Left colon (tissue), 2 donors: ENCODE results near the gene STK32A. TPM values are rescaled to one million over a fixed set of nuclear protein-coding genes. Genes with fewer than 3 reads are reported as not detected.

ENCODE experiments used
- ATAC-seq: fragments of 200-7000 bp; cut with Tn5 transposase; one replicate; pipeline ENCODE4 v1.9.1; 2020; ENCODE audit warnings: mild to moderate bottlenecking, moderate library complexity
- DNase-seq, 2 donors: peaks; one replicate each; pipeline ENCODE4 v3.0.0-alpha.2; 2020
- intact Hi-C, 2 donors: fragments of 100-400 bp; cut with DNase I in 1 of 2; cut with micrococcal nuclease in 1 of 2; formaldehyde crosslinking; loops; one replicate each; pipeline versions ENCODE4 v1.11.2 to v1.14.0; 2022; cut with DNase I, micrococcal nuclease
- total RNA-seq, 2 donors: library from RNA; stranded (reverse); fragmentation: NEBNext Ultra II Directional; extraction: Animal tissue kit (Norgen Biotek cat#: 25700); gene quantifications; one replicate each; pipeline ENCODE4 v1.2.1, GENCODE V29; 2021
- donor health status: DM: no; HTN: no; CAD: no.
- donor health status: DM: yes; HTN: yes; CAD: no.

Gene STK32A
- total RNA-seq, 2 donors from 2014 or later = 0.06 to 0.64 TPM

- intact Hi-C loops = no loop called here
- ATAC-seq = no peak
- no peak for DNase-seq
Observed at GRCh38 chr5:147404706-147405105, 169.9 kb downstream of the STK32A start.

DNA sequence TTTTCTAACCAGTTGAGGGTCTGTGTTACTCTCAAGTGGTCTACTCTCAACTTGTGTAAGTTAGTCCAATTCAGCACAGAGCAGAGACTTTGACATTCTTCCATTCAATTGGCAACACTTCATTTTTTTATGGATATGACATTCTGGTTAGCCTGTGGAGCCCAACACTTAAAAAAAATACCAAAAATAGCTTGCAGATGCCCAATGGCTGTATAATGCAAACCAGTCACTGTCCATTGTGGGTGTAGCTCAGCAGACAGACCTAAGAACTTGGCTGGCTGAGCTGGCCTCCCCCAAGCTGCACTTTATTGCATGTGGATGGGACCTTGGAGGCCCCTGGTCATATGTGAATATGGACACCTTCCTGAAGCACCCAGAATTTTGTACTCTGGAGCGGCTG is 171.8 kb downstream of the STK32A start:
- intact Hi-C loops = no loop called here
- no peak for DNase-seq
- no peak for ATAC-seq

DNA sequence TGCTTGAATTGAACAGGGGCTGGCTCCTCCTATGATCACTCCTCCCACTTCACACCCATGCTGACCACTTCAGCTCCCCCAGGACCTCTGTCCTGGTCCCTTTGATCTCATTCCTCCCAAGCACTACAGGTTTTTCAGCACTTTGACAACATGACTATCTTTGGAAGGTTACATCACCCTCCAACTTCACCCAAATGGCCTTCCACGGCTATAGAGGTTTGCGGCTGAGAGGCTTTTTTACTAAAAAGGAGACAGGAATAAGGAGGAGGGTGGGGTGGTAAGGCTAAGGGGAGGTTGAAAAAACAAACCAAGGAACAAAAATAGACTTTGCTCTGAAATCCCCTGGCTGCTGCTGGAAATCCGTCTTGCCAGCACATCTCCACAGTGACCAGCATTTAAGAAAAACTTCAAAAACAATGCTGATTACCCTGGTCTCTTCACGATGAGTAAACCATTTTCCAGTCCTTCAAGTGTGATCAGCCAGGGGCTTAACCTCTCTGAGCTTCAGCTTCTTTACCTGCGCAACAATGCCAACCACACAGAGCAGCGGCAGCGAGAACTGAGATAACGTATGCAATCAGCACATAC is 172.4 kb downstream of the STK32A start:
- intact Hi-C loops = no loop called here
- no peak for DNase-seq
- no peak for ATAC-seq

GRCh38 chr5:147408980-147409379 is 174.2 kb downstream of the STK32A start:
- ATAC-seq = no peak
- intact Hi-C loops = no loop called here

DNA sequence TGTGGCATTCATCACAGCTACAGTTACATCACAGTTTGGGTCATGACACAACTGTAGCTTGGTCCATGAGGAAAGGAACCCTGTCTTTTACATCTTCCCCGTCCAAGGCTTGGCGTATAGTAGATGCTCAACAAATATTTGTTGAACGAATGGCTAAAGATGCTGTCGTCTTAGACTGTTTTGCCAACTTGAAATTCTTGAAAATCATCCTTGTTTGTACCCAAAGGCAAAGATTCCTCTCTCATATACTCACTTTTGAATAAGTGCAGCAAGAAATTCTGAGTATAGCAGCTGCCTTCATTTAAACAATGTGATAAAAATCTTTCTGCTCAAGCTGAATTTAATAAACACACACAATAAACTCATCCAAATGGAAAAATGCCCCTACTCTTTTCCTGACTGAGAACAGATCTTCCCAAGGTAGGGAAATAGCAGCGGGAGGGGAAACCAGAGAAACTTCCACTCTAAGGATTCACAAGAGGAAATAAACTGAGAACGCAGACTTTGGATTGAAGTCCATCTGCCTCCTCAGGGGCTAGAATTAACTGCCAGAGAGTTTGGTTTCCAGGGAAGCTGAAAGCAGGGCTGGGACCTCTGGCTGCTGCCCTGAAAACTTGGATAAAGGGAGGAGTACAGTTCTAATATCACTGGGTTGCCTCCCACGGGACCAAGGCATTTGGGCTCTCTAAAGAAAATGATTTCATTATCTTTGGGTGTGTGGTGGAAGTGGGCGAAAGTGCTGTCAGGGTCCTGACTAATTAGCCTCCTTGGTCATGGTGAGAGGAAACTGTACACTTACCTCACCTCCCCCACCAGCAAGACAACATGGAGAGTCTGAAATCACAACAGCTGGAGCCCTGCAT is 175.9 kb downstream of the STK32A start:
- no peak for ATAC-seq
- no peak for DNase-seq
- intact Hi-C loops = no loop called here

More at GRCh38 chr5:147408980-147409379, 174.2 kb downstream of the STK32A start:
- no peak for DNase-seq

- intact Hi-C loops = no loop called here
- no peak for ATAC-seq
- no peak for DNase-seq
Observed at GRCh38 chr5:147411359-147412319, 176.8 kb downstream of the STK32A start.

- DNase-seq (no peak), ATAC-seq (no peak)
- intact Hi-C loops = no loop called here
Observed at GRCh38 chr5:147412561-147412960, 177.7 kb downstream of the STK32A start.

GRCh38 chr5:147413266-147413665 is 178.4 kb downstream of the STK32A start:
- intact Hi-C loops = no loop called here
- no peak for ATAC-seq

DNA sequence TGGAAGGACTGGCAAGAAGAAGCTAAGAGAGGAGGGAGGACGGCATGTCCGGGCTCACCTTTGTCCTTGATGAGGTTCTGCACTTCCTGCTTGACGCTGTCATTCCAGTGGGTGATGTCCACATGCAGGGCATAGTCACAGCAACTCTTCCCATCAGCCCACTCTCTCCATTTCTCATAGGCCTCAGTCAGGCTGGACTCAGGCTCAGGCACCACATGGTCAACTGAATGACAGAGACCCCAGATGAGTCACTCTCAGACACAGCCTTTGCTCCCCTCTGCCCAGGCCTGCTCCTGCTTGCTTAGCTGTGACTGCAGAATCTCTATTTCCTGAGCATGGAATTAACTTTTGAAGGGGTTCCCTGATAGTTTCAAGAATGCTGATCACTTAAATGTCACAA is 180.8 kb downstream of the STK32A start:
- ATAC-seq (peak; percentile 33), DNase-seq (no peak)
- intact Hi-C loops = no loop called here

More at GRCh38 chr5:147413266-147413665, 178.4 kb downstream of the STK32A start:
- DNase-seq = no peak

GRCh38 chr5:147417135-147417813 is 182.4 kb downstream of the STK32A start:
- intact Hi-C loops = no loop called here
- DNase-seq = peak; percentile 65 to 74
- peak; percentile 94 for ATAC-seq

DNA sequence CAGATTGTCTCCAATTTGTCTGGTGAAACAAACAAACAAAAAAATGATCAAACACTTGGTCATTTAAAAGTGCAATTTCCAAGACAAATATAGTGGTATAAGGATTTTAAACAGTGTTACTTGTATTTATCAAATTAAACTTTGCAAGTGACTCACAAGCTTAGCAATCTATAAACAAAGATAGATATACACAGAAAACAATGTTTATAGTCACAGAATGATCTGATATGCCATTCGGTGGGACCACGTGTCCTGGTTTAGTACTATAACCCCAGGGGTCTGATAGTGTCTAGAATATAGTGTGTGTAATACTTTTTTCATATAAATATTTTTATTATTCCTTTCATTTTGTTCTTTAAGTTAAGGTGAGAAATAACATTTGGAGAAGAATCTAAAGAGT is 183.8 kb downstream of the STK32A start:
- DNase-seq (no peak), ATAC-seq (no peak)
- intact Hi-C loops = no loop called here

GRCh38 chr5:147426640-147427327 is 192.0 kb downstream of the STK32A start:
- ATAC-seq (no peak), DNase-seq (no peak)
- intact Hi-C loops = no loop called here

- intact Hi-C loops = no loop called here
- ATAC-seq (no peak), DNase-seq (no peak)
Observed at GRCh38 chr5:147427521-147428401, 192.9 kb downstream of the STK32A start.

- intact Hi-C loops = no loop called here
- no peak for ATAC-seq
- DNase-seq = no peak
Observed at GRCh38 chr5:147430628-147431027, 195.8 kb downstream of the STK32A start.

DNA sequence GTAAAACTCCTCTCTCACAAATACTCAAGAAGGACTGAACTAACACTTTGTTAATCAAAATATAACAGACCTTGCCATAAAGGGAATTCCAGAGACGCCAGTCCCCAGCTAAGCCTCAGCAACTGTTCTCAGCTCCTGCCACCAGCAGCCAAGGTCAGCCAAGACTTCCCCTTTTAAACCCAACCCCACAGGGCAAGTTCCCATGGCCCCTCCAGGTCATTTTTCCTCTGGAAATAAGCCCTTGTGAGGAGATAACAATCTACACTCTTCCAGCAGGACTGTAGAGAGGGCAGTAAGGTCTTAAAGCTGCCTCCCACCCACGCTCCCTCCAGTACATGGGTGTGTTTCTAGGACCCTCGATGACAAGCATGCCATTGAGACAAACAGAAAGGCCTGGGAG is 196.8 kb downstream of the STK32A start:
- no peak for ATAC-seq
- DNase-seq = no peak
- intact Hi-C loops = no loop called here

DNA sequence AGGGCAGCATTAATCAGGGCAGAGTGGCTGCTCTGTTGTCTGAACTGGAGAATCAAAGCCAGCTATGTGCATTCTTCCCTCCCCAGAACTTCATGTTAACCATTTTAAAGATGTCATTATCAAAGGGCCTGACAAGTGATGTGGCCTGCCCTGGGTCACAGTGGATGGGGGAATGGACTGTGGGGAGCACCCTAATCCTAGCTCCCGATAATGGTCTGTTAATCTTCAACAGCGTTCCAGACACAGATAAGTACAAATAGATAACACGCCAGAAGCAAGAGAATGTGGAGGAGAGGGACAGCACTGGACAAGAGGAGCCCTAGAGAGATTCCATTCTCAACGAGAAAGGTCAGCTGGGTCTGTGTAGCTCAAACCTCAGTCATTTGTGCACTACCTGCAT is 197.5 kb downstream of the STK32A start:
- ATAC-seq = no peak
- intact Hi-C loops = no loop called here
- no peak for DNase-seq

DNA sequence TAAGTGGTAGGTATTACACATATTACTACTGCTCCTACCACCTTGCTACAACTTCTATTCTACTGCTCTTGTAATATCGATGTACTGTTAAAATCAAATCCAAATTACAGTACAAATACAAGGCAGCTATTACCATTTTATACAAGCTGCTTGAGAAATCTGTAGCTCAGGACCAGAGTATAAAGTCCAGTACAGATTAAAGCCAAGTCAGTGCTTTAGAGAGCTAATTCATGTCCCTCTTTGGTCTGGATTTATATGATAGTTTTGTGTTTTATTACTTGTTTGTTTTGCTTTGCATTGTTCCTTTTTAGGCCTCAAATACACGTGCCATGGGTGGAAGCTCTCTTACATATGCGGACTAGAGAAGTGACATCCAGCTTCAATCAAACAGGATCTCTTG is 199.2 kb downstream of the STK32A start:
- ATAC-seq (peak; percentile 97), DNase-seq (no peak)
- intact Hi-C loops = no loop called here
